GM13976 (cell line): Measurements from ENCODE around the gene MRPL28.
A peak's percentile ranks its signal among the peaks of the same experiment; 100 is the strongest.
"Not testable (repeated sequence)": the region's sequence is repeated elsewhere in the genome, so short reads cannot be mapped to it uniquely, and the experiment has no call there.

Experiments used
- DNase-seq: peaks from one replicate; pipeline ENCODE4 v3.0.0; 2012; ENCODE audit warnings: low spot score
- CTCF ChIP-seq: IDR thresholded peaks from 2 replicates; pipeline ENCODE4 v1.5.1; 2012; ENCODE audit warnings: borderline replicate concordance, mild to moderate bottlenecking; ENCODE audit not compliant: insufficient read depth; ENCODE audit errors: extremely low read depth, missing control alignments, control extremely low read depth
- in situ Hi-C: fragments of 300-500 bp; cut with MboI; formaldehyde crosslinking; loops from one replicate; pipeline ENCODE4 v1.12.0; 2022; ENCODE audit warnings: low sequenced_read_pairs, mixed read lengths, inconsistent platforms; ENCODE audit not compliant: unreplicated experiment

MRPL28 gene

GRCh38 chr16:363110-363765 is 7.1 kb downstream of the MRPL28 start:
- TF ChIP-seq CTCF: no peak
- in situ Hi-C loops: no loop called here

DNA sequence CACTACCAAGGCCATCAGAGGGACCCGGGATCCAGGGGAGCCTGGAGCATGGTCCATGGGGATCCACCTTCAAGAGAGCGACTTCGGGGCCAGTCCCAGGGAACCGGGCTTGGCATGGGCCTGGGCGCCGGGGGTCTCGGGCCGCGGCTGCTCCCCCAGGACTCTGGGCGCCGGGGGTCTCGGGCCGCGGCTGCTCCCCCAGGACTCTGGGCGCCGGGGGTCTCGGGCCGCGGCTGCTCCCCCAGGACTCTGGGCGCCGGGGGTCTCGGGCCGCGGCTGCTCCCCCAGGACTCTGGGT is 7.7 kb downstream of the MRPL28 start:
- in situ Hi-C loops: not testable (repeated sequence)

More at GRCh38 chr16:363110-363765, 7.1 kb downstream of the MRPL28 start:
- no peak for DNase-seq

GRCh38 chr16:361872-362701 is 8.3 kb downstream of the MRPL28 start:
- in situ Hi-C loops: no loop called here
- peak; percentile 94 for TF ChIP-seq CTCF
- peak; percentile 88 for DNase-seq

More for the DNA sequence above, 7.7 kb downstream of the MRPL28 start:
- DNase-seq: not testable (repeated sequence)

DNA sequence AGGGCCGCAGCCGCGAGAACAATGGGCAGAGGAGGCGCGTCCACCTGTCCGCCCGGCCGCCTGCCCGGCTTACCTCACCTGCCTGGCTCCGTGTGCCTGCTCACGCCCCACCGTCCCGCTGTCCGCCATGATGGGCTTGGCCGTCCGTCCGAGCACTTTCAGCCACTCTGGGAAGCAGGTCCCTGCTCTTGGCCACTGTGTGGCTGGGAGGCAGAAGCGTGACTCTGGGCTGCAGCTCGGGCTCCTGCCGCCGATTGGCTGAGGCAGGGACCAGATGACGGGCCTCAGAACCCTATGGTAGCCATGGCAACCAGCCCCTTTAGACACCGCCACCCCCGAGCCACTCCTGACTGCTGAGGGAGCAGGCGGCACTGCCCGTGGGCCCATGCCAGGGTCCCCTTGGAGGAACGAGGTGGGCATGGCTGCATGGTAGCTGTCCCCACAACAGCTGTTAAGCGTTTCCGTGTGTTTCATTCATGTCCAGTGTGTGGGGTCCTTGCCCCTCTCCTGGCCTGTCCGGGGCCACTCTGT is 8.9 kb downstream of the MRPL28 start:
- TF ChIP-seq CTCF: no peak
- in situ Hi-C loops: no loop called here
- DNase-seq: no peak

GRCh38 chr16:360698-361336 is 9.5 kb downstream of the MRPL28 start:
- no peak for TF ChIP-seq CTCF
- no peak for DNase-seq
- in situ Hi-C loops: no loop called here

- DNase-seq: no peak
- in situ Hi-C loops: no loop called here
- TF ChIP-seq CTCF: no peak
These were observed 10.3 kb downstream of the MRPL28 start for GRCh38 chr16:359871-360697.
